ENCODE data around the gene HDLBP.

HDLBP gene

GRCh38 chr2:241248897-241249296 is 66.6 kb downstream of the HDLBP start:
- no peak for DNase-seq

GRCh38 chr2:241248289-241248688 is 67.2 kb downstream of the HDLBP start:
- DNase-seq, result no peak

GRCh38 chr2:241244368-241244767 is 71.1 kb downstream of the HDLBP start:
- no peak for DNase-seq

- no peak for DNase-seq
Measured at GRCh38 chr2:241242306-241242705, 73.2 kb downstream of the HDLBP start.

GRCh38 chr2:241241669-241242068 is 73.8 kb downstream of the HDLBP start:
- DNase-seq, result no peak

GRCh38 chr2:241240320-241241004 is 75.0 kb downstream of the HDLBP start:
- no peak for DNase-seq

GRCh38 chr2:241239552-241240202 is 75.8 kb downstream of the HDLBP start:
- no peak for DNase-seq

- no peak for DNase-seq
Measured at GRCh38 chr2:241238693-241239198, 76.7 kb downstream of the HDLBP start.

GRCh38 chr2:241237949-241238371 is 77.5 kb downstream of the HDLBP start:
- no peak for DNase-seq

- DNase-seq, result no peak
Measured at GRCh38 chr2:241237047-241237446, 78.4 kb downstream of the HDLBP start.

GRCh38 chr2:241235859-241236593 is 79.4 kb downstream of the HDLBP start:
- no peak for DNase-seq

GRCh38 chr2:241234962-241235740 is 80.3 kb downstream of the HDLBP start:
- no peak for DNase-seq

- no peak for DNase-seq
Measured at GRCh38 chr2:241234066-241234790, 81.2 kb downstream of the HDLBP start.

GRCh38 chr2:241232736-241233575 is 82.5 kb downstream of the HDLBP start:
- no peak for DNase-seq

- no peak for DNase-seq
Measured at GRCh38 chr2:241230435-241230834, 85.0 kb downstream of the HDLBP start.

GRCh38 chr2:241229563-241230401 is 85.7 kb downstream of the HDLBP start:
- DNase-seq, result no peak

- no peak for DNase-seq
Measured at GRCh38 chr2:241228860-241229516, 86.5 kb downstream of the HDLBP start.

- no peak for DNase-seq
Measured at GRCh38 chr2:241228081-241228859, 87.2 kb downstream of the HDLBP start.

- DNase-seq, result no peak
Measured at GRCh38 chr2:241227594-241227993, 87.9 kb downstream of the HDLBP start.

Measured in NCI-H187 (cell line).